CD4-positive, alpha-beta T cell (primary cell): ENCODE measurements around the gene PGLYRP4. TPM values are rescaled to one million over a fixed set of nuclear protein-coding genes. Genes with fewer than 3 reads are reported as not detected.
A peak's percentile ranks its signal among the peaks of the same experiment; 100 is the strongest.

Source experiments
- ATAC-seq: fragments of 200-7000 bp; cut with Tn5 transposase; one replicate; pipeline ENCODE4 v1.10.0; 2022; ENCODE audit warnings: mild to moderate bottlenecking; ENCODE audit not compliant: poor library complexity
- CTCF ChIA-PET: fragments of 350-600 bp; sonication (Branson Sonifier 250); formaldehyde crosslinking; loops from one replicate; lab custom pipeline; 2021; ENCODE audit warnings: antibody characterized with exemption, inconsistent platforms; lab: Charles Lee
- POLR2A ChIA-PET: fragments of 350-600 bp; sonication (Branson Sonifier 250); formaldehyde crosslinking; loops from one replicate; lab custom pipeline; 2021; ENCODE audit warnings: antibody characterized with exemption, inconsistent platforms; lab: Charles Lee
- DNase-seq, 14 experiments: peaks; one replicate each; pipeline ENCODE4 v3.0.0-alpha.2; 2013 to 2020; ENCODE audit warnings: mixed read lengths in 2 of 14
- H3K27ac ChIP-seq, 2 donors: one replicate each; pipeline versions ENCODE4 v1.5.1 to v1.7.0; 2013; ENCODE audit warnings: low read length in 2 of 2, low read depth in 1 of 2, mild to moderate bottlenecking in 1 of 2
- H3K27me3 ChIP-seq, 2 experiments: 1 replicate in 1 of 2; 2 replicates in 1 of 2; pipeline versions ENCODE4 v1.6.1 to v1.7.0; 2013; ENCODE audit warnings: low read length in 2 of 2, control low read depth in 1 of 2, mild to moderate bottlenecking in 1 of 2, moderate library complexity in 1 of 2; ENCODE audit not compliant: insufficient read depth in 2 of 2, control insufficient read depth in 1 of 2
- H3K36me3 ChIP-seq: one replicate; pipeline ENCODE4 v1.6.1; 2013; ENCODE audit warnings: low read length, control low read depth; ENCODE audit not compliant: insufficient read depth
- H3K4me1 ChIP-seq: one replicate; pipeline ENCODE4 v1.6.1; 2013; ENCODE audit warnings: low read length, control low read depth; ENCODE audit not compliant: insufficient read depth
- H3K4me3 ChIP-seq: one replicate; pipeline ENCODE4 v1.5.1; 2013; ENCODE audit warnings: mild to moderate bottlenecking, low read length, moderate library complexity
- H3K9me3 ChIP-seq, 2 experiments: 1 replicate in 1 of 2; 2 replicates in 1 of 2; pipeline versions ENCODE4 v1.6.1 to v1.7.0; 2013; ENCODE audit warnings: low read length in 2 of 2, mild to moderate bottlenecking in 2 of 2, control low read depth in 1 of 2, moderate library complexity in 1 of 2; ENCODE audit not compliant: control insufficient read depth in 1 of 2, insufficient read depth in 1 of 2
- H3K27ac Mint-ChIP-seq: one replicate; pipeline ENCODE4 v1.8.0; 2020; ENCODE audit warnings: mixed read lengths
- H3K27me3 Mint-ChIP-seq: one replicate; pipeline ENCODE4 v1.8.0; 2021; ENCODE audit warnings: mixed read lengths
- H3K36me3 Mint-ChIP-seq: one replicate; pipeline ENCODE4 v1.8.0; 2021; ENCODE audit warnings: low read depth, mixed read lengths
- H3K4me1 Mint-ChIP-seq: one replicate; pipeline ENCODE4 v1.8.0; 2021; ENCODE audit warnings: low read depth, mixed read lengths
- H3K4me3 Mint-ChIP-seq: one replicate; pipeline ENCODE4 v1.8.0; 2020; ENCODE audit warnings: mild to moderate bottlenecking, mixed read lengths
- H3K9me3 Mint-ChIP-seq: one replicate; pipeline ENCODE4 v1.8.0; 2020; ENCODE audit warnings: mixed read lengths
- CTCF ChIP-seq: fragments of 200-600 bp; IDR thresholded peaks from one replicate; pipeline ENCODE4 v1.8.0; 2022; ENCODE audit warnings: antibody characterized with exemption, mild to moderate bottlenecking
- intact Hi-C, 2 experiments: fragments of 100-400 bp; cut with DNase I in 1 of 2; cut with micrococcal nuclease in 1 of 2; formaldehyde crosslinking; loops; one replicate each; pipeline versions ENCODE4 v1.15.1 to v1.9.0; 2023 to 2025; cut with DNase I, micrococcal nuclease
- total RNA-seq, 174 experiments: library from RNA in 2 of 174; stranded (reverse) in 2 of 174; gene quantifications; one replicate each; pipeline ENCODE4 v1.2.3 and lab custom pipeline; 2021 to 2026

PGLYRP4 gene
- total RNA-seq, 2 experiments from 2014 or later: not detected

- H3K4me1 ChIP-seq: peaks cover 22% of the 10 kb centered on the region
- no peaks in the 10 kb centered on the region for H3K36me3 ChIP-seq
- CTCF ChIA-PET: no interaction called here
- H3K27me3 Mint-ChIP-seq: no peaks in the 10 kb centered on the region
- no peaks in the 10 kb centered on the region for H3K9me3 Mint-ChIP-seq
- H3K36me3 Mint-ChIP-seq: no peaks in the 10 kb centered on the region
- TF ChIP-seq CTCF: no peak
- ATAC-seq (no peak), DNase-seq (peak in 4 of 14 experiments; percentile 29 to 55 (median 44))
- POLR2A ChIA-PET: interaction anchor here (1.2 kb wide), 1 partner anchor 15 kb away, joined by 3 read pairs; no protein-coding TSS in a partner anchor
- peak overlapping the region in 1 of 2 donors; percentile 22 for H3K27ac ChIP-seq
- H3K4me1 Mint-ChIP-seq: peaks cover 24% of the 10 kb centered on the region
- H3K27me3 ChIP-seq: no peaks in the 10 kb centered on the region
- H3K9me3 ChIP-seq: no peaks in the 10 kb centered on the region
- peak overlapping the region; percentile 45 for H3K4me3 Mint-ChIP-seq
- H3K4me3 ChIP-seq: peak overlapping the region; percentile 33
- intact Hi-C loops: loop anchor here in 1 of 2 experiments (10.0 kb wide), 1 partner anchor 388 kb away; no protein-coding TSS in a partner anchor
- H3K27ac Mint-ChIP-seq: no peak overlapping the region
These were observed 8.6 kb upstream of the PGLYRP4 start for GRCh38 chr1:153357076-153357852.

- H3K4me3 ChIP-seq: no peak overlapping the region
- CTCF ChIA-PET: no interaction called here
- no peaks in the 10 kb centered on the region for H3K27me3 Mint-ChIP-seq
- H3K27me3 ChIP-seq: no peaks in the 10 kb centered on the region
- H3K4me3 Mint-ChIP-seq: no peak overlapping the region
- H3K36me3 ChIP-seq: no peaks in the 10 kb centered on the region
- TF ChIP-seq CTCF: no peak
- H3K4me1 Mint-ChIP-seq: peaks cover 24% of the 10 kb centered on the region
- H3K4me1 ChIP-seq: peaks cover 22% of the 10 kb centered on the region
- no peak for DNase-seq
- H3K27ac Mint-ChIP-seq: no peak overlapping the region
- H3K36me3 Mint-ChIP-seq: no peaks in the 10 kb centered on the region
- POLR2A ChIA-PET: no interaction called here
- H3K27ac ChIP-seq: no peak overlapping the region
- intact Hi-C loops: loop anchor here in 1 of 2 experiments (10.0 kb wide), 1 partner anchor 388 kb away; no protein-coding TSS in a partner anchor
- no peak for ATAC-seq
- no peaks in the 10 kb centered on the region for H3K9me3 Mint-ChIP-seq
- H3K9me3 ChIP-seq: no peaks in the 10 kb centered on the region
These were observed 7.9 kb upstream of the PGLYRP4 start for GRCh38 chr1:153356392-153357075.

GRCh38 chr1:153355445-153356071, 6.9 kb upstream of the PGLYRP4 start:
- no peaks in the 10 kb centered on the region for H3K9me3 Mint-ChIP-seq
- Histone ChIP-seq H3K27me3 (peaks cover 0 to 3% of the 10 kb centered on the region in 2 experiments), H3K9me3 (no peaks in the 10 kb centered on the region), H3K4me1 (peaks cover 22% of the 10 kb centered on the region), H3K27ac (no peak overlapping the region), H3K36me3 (no peaks in the 10 kb centered on the region), H3K4me3 (no peak overlapping the region)
- no peaks in the 10 kb centered on the region for H3K36me3 Mint-ChIP-seq
- TF ChIP-seq CTCF: no peak
- H3K27me3 Mint-ChIP-seq: peaks cover 9% of the 10 kb centered on the region
- H3K4me1 Mint-ChIP-seq: peaks cover 24% of the 10 kb centered on the region
- H3K27ac Mint-ChIP-seq: no peak overlapping the region
- ChIA-PET CTCF (no interaction called here), POLR2A (no interaction called here)
- peak; percentile 34 for ATAC-seq
- peak in 9 of 14 experiments; percentile 12 to 69 (median 31) for DNase-seq
- intact Hi-C loops: loop anchor here in 1 of 2 experiments (1.0 to 10.0 kb wide), 2 partner anchors 137 to 389 kb away; no protein-coding TSS in a partner anchor
- H3K4me3 Mint-ChIP-seq: no peak overlapping the region
